Panc1 (cell line): ENCODE results near the gene ARHGAP45. TPM values are rescaled to one million over a fixed set of nuclear protein-coding genes. Genes with fewer than 3 reads are reported as not detected.

ENCODE experiments used
- ATAC-seq: fragments of 200-7000 bp; cut with Tn5 transposase; 2 replicates; pipeline ENCODE4 v1.9.1; 2020; ENCODE audit warnings: mild to moderate bottlenecking, moderate library complexity
- BruUV-seq: library from RNA; stranded (reverse); fragments of 400-500 nt; replicated peaks from 2 replicates; lab custom pipeline; 2021; lab: Mats Ljungman, UMichigan
- CTCF ChIA-PET: fragments of 300-600 bp; sonication (Branson Sonifier 250); formaldehyde crosslinking; loops from one replicate; lab custom pipeline; 2022; ENCODE audit warnings: antibody characterized with exemption; lab: Charles Lee
- POLR2A ChIA-PET: fragments of 300-600 bp; sonication (Branson Sonifier 250); formaldehyde crosslinking; loops from one replicate; lab custom pipeline; 2022; ENCODE audit warnings: antibody characterized with exemption; lab: Charles Lee
- DNase-seq: peaks from one replicate; pipeline ENCODE4 v3.0.0-alpha.2; 2010; ENCODE audit warnings: low read depth, low spot score
- H3K27ac ChIP-seq: 2 replicates; pipeline ENCODE4 v1.5.1; 2011; ENCODE audit warnings: mild to moderate bottlenecking, low read length, inconsistent platforms
- H3K27me3 ChIP-seq: fragments of 200-500 bp; sonication (Bioruptor generic); 2 replicates; pipeline ENCODE4 v1.6.0; 2014; ENCODE audit warnings: low read length, inconsistent platforms; ENCODE audit not compliant: control insufficient read depth, insufficient read depth
- H3K36me3 ChIP-seq: fragments of 200-500 bp; sonication (Bioruptor generic); 2 replicates; pipeline ENCODE4 v1.5.1; 2014; ENCODE audit warnings: inconsistent platforms, mild to moderate bottlenecking, low read length, moderate library complexity; ENCODE audit not compliant: control insufficient read depth, insufficient read depth
- H3K4me1 ChIP-seq: 2 replicates; pipeline ENCODE4 v1.5.1; 2011; ENCODE audit warnings: inconsistent platforms, mild to moderate bottlenecking, low read length, moderate library complexity; ENCODE audit not compliant: control insufficient read depth, insufficient read depth
- H3K4me3 ChIP-seq, 2 experiments: 2 replicates each; pipeline ENCODE4 v1.5.1; 2011 to 2012; ENCODE audit warnings: low read depth in 2 of 2, low read length in 2 of 2, mild to moderate bottlenecking in 2 of 2, inconsistent platforms in 1 of 2, moderate library complexity in 1 of 2
- H3K9me3 ChIP-seq: fragments of 200-500 bp; sonication (Bioruptor generic); 2 replicates; pipeline ENCODE4 v1.5.1; 2014; ENCODE audit warnings: low read depth, mild to moderate bottlenecking, inconsistent platforms, low read length, moderate library complexity; ENCODE audit not compliant: control insufficient read depth, insufficient read depth
- CTCF ChIP-seq: fragments of 450-650 bp; IDR thresholded peaks from 2 replicates; pipeline ENCODE4 v1.5.1; 2017; ENCODE audit warnings: mild to moderate bottlenecking
- POLR2AphosphoS5 ChIP-seq: IDR thresholded peaks from 2 replicates; pipeline ENCODE4 v1.6.1; 2012; ENCODE audit warnings: mild to moderate bottlenecking, low read depth, low read length, moderate library complexity
- SIN3A ChIP-seq: IDR thresholded peaks from 2 replicates; pipeline ENCODE4 v1.6.1; 2012; ENCODE audit warnings: low read depth, mild to moderate bottlenecking, low read length, moderate library complexity, borderline replicate concordance; ENCODE audit not compliant: insufficient read depth
- TCF7L2 ChIP-seq: IDR thresholded peaks from 2 replicates; pipeline ENCODE4 v1.6.1; 2011; ENCODE audit warnings: mild to moderate bottlenecking, low read depth, low read length, inconsistent platforms
- in situ Hi-C: cut with HindIII; loops from 2 replicates; pipeline ENCODE4 v1.10.0; 2016; ENCODE audit warnings: low sequenced_read_pairs, low pct_unique_long_range_greater_than_20kb
- intact Hi-C: fragments of 100-400 bp; cut with micrococcal nuclease; formaldehyde crosslinking; loops from one replicate; pipeline ENCODE4 v1.10.0; 2022; ENCODE audit not compliant: unreplicated experiment
- total RNA-seq: library from RNA; stranded (reverse); gene quantifications from one replicate; pipeline ENCODE4 v1.2.1, GENCODE V29; 2021; ENCODE audit not compliant: unreplicated experiment
- TF ChIP-seq, protein P1 (sequence below), 2 experiments: IDR thresholded peaks; 2 replicates each; pipeline ENCODE4 v1.6.1; 2011 to 2012; ENCODE audit warnings: low read depth in 2 of 2, control low read depth in 1 of 2, low read length in 1 of 2, mild to moderate bottlenecking in 1 of 2, moderate library complexity in 1 of 2; ENCODE audit not compliant: insufficient read depth in 1 of 2

The ARHGAP45 gene
- total RNA-seq, 1 experiment from 2014 or later: 27.8 TPM

DNA sequence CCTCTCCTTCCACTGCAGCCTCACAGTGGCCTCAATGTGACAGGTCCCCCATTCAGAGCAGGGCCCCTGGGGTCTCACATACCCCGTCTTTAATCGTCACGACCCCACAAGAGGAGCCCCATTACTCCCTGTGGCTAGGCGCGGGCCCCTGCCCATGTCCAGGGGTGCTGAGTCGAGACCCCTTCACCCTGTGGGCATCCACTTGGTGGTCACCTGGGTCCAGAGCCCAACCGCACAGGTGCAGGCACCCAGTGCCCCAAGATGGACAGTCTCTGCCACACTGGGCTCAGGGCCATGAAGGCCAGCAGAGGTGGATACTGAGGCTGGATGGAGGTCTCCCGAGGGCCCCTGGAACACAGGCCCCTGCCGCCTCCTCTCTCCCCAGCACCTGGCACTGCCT lies 49.1 kb upstream of the ARHGAP45 start:
- BruUV-seq: no TSS peak
- POLR2A ChIA-PET: no interaction called here
- no peaks in the 10 kb centered on the region for H3K9me3 ChIP-seq

DNA sequence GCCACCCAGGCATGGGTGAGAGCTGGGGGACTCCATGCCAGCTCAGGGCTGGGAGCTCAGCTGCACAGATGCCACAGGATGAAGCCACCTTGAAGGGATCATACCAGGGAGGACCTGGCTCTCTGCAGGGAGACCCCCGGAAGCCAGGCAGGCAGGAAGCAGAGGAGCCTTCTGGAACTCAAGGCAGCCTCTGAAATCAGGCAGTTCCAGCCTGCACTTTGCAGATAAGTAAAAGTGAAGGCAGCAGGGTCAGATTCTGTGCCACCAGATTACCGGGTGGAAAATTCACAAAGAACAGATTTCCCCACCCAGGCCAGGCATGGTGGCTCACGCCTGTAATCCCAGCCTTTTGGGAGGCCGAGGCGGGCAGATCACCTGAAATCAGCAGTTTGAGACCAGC lies 48.6 kb upstream of the ARHGAP45 start:
- TSS peak; percentile 74 for BruUV-seq
- H3K9me3 ChIP-seq: no peaks in the 10 kb centered on the region
- peak overlapping the region; percentile 55 to 75 for H3K4me3 ChIP-seq
- intact Hi-C loops (no loop called here), in situ Hi-C loops (no loop called here)
- TF ChIP-seq, protein P1, sequence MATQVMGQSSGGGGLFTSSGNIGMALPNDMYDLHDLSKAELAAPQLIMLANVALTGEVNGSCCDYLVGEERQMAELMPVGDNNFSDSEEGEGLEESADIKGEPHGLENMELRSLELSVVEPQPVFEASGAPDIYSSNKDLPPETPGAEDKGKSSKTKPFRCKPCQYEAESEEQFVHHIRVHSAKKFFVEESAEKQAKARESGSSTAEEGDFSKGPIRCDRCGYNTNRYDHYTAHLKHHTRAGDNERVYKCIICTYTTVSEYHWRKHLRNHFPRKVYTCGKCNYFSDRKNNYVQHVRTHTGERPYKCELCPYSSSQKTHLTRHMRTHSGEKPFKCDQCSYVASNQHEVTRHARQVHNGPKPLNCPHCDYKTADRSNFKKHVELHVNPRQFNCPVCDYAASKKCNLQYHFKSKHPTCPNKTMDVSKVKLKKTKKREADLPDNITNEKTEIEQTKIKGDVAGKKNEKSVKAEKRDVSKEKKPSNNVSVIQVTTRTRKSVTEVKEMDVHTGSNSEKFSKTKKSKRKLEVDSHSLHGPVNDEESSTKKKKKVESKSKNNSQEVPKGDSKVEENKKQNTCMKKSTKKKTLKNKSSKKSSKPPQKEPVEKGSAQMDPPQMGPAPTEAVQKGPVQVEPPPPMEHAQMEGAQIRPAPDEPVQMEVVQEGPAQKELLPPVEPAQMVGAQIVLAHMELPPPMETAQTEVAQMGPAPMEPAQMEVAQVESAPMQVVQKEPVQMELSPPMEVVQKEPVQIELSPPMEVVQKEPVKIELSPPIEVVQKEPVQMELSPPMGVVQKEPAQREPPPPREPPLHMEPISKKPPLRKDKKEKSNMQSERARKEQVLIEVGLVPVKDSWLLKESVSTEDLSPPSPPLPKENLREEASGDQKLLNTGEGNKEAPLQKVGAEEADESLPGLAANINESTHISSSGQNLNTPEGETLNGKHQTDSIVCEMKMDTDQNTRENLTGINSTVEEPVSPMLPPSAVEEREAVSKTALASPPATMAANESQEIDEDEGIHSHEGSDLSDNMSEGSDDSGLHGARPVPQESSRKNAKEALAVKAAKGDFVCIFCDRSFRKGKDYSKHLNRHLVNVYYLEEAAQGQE (IDR thresholded peaks at IDR 0.05; ENCODE audit: insufficient read depth in 1 of 2, low read depth in 2 of 2, low read length in 1 of 2): no peak
- TF ChIP-seq CTCF (no peak), TCF7L2 (no peak), POLR2AphosphoS5 (no peak), SIN3A (no peak)
- H3K36me3 ChIP-seq: no peaks in the 10 kb centered on the region; the same call in 1 of the 2 replicates
- H3K27ac ChIP-seq: peak overlapping the region; percentile 84
- H3K4me1 ChIP-seq: peaks cover 20% of the 10 kb centered on the region
- ATAC-seq (no peak), DNase-seq (no peak)
- H3K27me3 ChIP-seq: no peaks in the 10 kb centered on the region
- CTCF ChIA-PET: no interaction called here
- POLR2A ChIA-PET: no interaction called here

More for the DNA sequence above, 49.1 kb upstream of the ARHGAP45 start:
- ATAC-seq: no peak
- Histone ChIP-seq H3K36me3 (no peaks in the 10 kb centered on the region; the same call in 1 of the 2 replicates), H3K27me3 (no peaks in the 10 kb centered on the region), H3K27ac (peak overlapping the region; percentile 84), H3K4me1 (peaks cover 20% of the 10 kb centered on the region), H3K4me3 (peak overlapping the region; percentile 55 to 75; a peak in 2 of 4 replicates)
- DNase-seq: no peak
- CTCF ChIA-PET: interaction anchor here (0.7 kb wide), 1 partner anchor 8 kb away, joined by 5 read pairs; the partner anchor contains the start of gene CNN2
- intact Hi-C loops (no loop called here), in situ Hi-C loops (no loop called here)
- TF ChIP-seq TCF7L2 (no peak), SIN3A (no peak), POLR2AphosphoS5 (no peak), CTCF (no peak)
- TF ChIP-seq, protein P1 (IDR thresholded peaks at IDR 0.05; ENCODE audit: insufficient read depth in 1 of 2, low read depth in 2 of 2, low read length in 1 of 2): no peak
